OCI-LY1 (cell line): ENCODE measurements around the gene BOLA2B.
"Not testable (repeated sequence)": the region's sequence is repeated elsewhere in the genome, so short reads cannot be mapped to it uniquely, and the experiment has no call there.

ENCODE experiments used
- EZH2 ChIP-seq: fragments of 200-600 bp; sonication (generic), shearing (Covaris generic); IDR thresholded peaks from 2 replicates; pipeline ENCODE4 v1.8.0; 2017; ENCODE audit warnings: borderline replicate concordance, mixed run types, mild to moderate bottlenecking, antibody characterized with exemption, low read length, moderate library complexity, mixed read lengths
- TF ChIP-seq, protein P1 (sequence below): fragments of 200-600 bp; sonication (generic), shearing (Covaris generic); IDR thresholded peaks from 2 replicates; pipeline ENCODE4 v1.5.1; 2017; ENCODE audit warnings: mild to moderate bottlenecking, antibody characterized with exemption, low read length, moderate library complexity, mixed read lengths

DNA sequence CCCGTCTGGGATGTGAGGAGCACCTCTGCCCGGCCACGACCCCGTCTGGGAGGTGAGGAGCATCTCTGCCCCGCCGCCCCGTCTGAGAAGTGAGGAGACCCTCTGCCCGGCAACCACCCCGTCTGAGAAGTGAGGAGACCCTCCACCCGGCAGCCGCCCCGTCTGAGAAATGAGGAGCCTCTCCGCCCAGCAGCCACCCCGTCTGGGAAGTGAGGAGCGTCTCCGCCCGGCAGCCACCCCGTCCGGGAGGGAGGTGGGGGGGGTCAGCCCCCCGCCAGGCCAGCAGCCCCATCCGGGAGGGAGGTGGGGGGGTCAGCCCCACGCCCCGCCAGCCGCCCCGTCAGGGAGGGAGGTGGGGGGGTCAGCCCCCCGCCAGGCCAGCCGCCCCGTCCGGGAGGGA lies 24.7 kb downstream of the BOLA2B start:
- TF ChIP-seq, protein P1, sequence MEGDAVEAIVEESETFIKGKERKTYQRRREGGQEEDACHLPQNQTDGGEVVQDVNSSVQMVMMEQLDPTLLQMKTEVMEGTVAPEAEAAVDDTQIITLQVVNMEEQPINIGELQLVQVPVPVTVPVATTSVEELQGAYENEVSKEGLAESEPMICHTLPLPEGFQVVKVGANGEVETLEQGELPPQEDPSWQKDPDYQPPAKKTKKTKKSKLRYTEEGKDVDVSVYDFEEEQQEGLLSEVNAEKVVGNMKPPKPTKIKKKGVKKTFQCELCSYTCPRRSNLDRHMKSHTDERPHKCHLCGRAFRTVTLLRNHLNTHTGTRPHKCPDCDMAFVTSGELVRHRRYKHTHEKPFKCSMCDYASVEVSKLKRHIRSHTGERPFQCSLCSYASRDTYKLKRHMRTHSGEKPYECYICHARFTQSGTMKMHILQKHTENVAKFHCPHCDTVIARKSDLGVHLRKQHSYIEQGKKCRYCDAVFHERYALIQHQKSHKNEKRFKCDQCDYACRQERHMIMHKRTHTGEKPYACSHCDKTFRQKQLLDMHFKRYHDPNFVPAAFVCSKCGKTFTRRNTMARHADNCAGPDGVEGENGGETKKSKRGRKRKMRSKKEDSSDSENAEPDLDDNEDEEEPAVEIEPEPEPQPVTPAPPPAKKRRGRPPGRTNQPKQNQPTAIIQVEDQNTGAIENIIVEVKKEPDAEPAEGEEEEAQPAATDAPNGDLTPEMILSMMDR = not testable (repeated sequence)
- TF ChIP-seq EZH2 = not testable (repeated sequence)
